Liver (tissue), 3 donors: ENCODE measurements around the gene TXN.

Experiments
- CTCF ChIP-seq: fragments of 150-350 bp; IDR thresholded peaks from 2 replicates; pipeline ENCODE4 v1.5.1; 2017; ENCODE audit warnings: improper control_type of control experiment, low read depth, low read length; ENCODE audit not compliant: missing input control
- EGR1 ChIP-seq, 2 donors: IDR thresholded peaks; 2 replicates each; pipeline ENCODE4 v1.6.1; 2016 to 2018; ENCODE audit warnings: antibody characterized with exemption in 2 of 2, low read depth in 2 of 2
- TF ChIP-seq, protein P1 (sequence below): IDR thresholded peaks from 2 replicates; pipeline ENCODE4 v1.6.1; 2016; ENCODE audit warnings: antibody characterized with exemption
- donor health status: healthy.
- donor health status: healthy.

- no peak for TF ChIP-seq CTCF
- TF ChIP-seq, protein P1, sequence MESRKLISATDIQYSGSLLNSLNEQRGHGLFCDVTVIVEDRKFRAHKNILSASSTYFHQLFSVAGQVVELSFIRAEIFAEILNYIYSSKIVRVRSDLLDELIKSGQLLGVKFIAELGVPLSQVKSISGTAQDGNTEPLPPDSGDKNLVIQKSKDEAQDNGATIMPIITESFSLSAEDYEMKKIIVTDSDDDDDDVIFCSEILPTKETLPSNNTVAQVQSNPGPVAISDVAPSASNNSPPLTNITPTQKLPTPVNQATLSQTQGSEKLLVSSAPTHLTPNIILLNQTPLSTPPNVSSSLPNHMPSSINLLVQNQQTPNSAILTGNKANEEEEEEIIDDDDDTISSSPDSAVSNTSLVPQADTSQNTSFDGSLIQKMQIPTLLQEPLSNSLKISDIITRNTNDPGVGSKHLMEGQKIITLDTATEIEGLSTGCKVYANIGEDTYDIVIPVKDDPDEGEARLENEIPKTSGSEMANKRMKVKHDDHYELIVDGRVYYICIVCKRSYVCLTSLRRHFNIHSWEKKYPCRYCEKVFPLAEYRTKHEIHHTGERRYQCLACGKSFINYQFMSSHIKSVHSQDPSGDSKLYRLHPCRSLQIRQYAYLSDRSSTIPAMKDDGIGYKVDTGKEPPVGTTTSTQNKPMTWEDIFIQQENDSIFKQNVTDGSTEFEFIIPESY: no peak
- no peak for TF ChIP-seq EGR1 (IDR thresholded peaks at IDR 0.05; ENCODE audit: low read depth in 2 of 2)
These were observed 41.8 kb upstream of the TXN start for GRCh38 chr9:110298043-110298605.
